ENCODE results near the gene TRIM15. TPM values are rescaled to one million over a fixed set of nuclear protein-coding genes. Genes with fewer than 3 reads are reported as not detected.
"Not testable (repeated sequence)": the region's sequence is repeated elsewhere in the genome, so short reads cannot be mapped to it uniquely, and the experiment has no call there.

Gene TRIM15
- total RNA-seq, 2 experiments from 2014 or later, result not detected

DNA sequence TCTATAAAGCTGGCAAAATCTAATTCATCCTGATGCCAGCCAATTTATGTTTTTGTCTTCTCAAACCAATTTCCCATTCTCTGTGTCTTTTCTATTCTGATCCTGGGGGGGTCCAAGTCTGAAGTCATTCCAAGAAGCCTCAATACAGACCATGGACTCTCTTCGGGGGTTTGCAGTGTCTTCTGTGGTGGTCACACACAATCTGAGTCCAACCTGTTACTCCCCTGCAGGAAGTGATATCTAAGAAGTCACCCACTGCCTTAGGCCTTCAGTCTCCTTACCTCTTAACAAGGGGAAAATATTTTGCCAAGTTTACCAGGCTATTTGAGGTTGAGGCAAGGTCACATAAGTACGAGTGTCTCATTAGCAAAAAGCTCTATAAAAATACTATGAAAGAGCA is 48.0 kb downstream of the TRIM15 start:
- Mint-ChIP-seq H3K27ac (peak overlapping the region; percentile 58), H3K4me3 (peak overlapping the region; percentile 90), H3K9me3 (ENCODE audit: insufficient read depth) (no peaks in the 10 kb centered on the region), H3K36me3 (ENCODE audit: low read depth) (peaks cover 45% of the 10 kb centered on the region), H3K4me1 (ENCODE audit: low read depth) (peaks cover 63% of the 10 kb centered on the region), H3K27me3 (ENCODE audit: low read depth) (no peaks in the 10 kb centered on the region)
- ATAC-seq, result no peak
- POLR2A ChIA-PET, result interaction anchor here (3.3 kb wide), 1 partner anchor 150 kb away, joined by 13 read pairs; the partner anchor contains the start of gene POLR1H
- no peak for DNase-seq
- CTCF ChIA-PET, result interaction anchor here (1.4 kb wide), 1 partner anchor 108 kb away, joined by 3 read pairs; no protein-coding TSS in a partner anchor

GRCh38 chr6:30211899-30212298 is 48.6 kb downstream of the TRIM15 start:
- no peak for DNase-seq
- no peaks in the 10 kb centered on the region for H3K9me3 Mint-ChIP-seq (ENCODE audit: insufficient read depth)
- POLR2A ChIA-PET, result interaction anchor here (1.6 to 3.3 kb wide), 4 partner anchors 114 to 403 kb away, joined by 4 to 25 read pairs (median 15); partner anchors contain the start of genes POLR1H, PPP1R11 and TRIM39
- H3K4me3 Mint-ChIP-seq, result peak overlapping the region; percentile 90
- peaks cover 40% of the 10 kb centered on the region for H3K36me3 Mint-ChIP-seq (ENCODE audit: low read depth)
- H3K27ac Mint-ChIP-seq, result peak overlapping the region; percentile 85
- CTCF ChIA-PET, result interaction anchor here (1.4 to 1.5 kb wide), 2 partner anchors 26 to 115 kb away, joined by 3 to 5 read pairs; partner anchors contain the start of gene TRIM39
- peaks cover 60% of the 10 kb centered on the region for H3K4me1 Mint-ChIP-seq (ENCODE audit: low read depth)
- H3K27me3 Mint-ChIP-seq (ENCODE audit: low read depth), result peaks cover 3% of the 10 kb centered on the region
- no peak for ATAC-seq

DNA sequence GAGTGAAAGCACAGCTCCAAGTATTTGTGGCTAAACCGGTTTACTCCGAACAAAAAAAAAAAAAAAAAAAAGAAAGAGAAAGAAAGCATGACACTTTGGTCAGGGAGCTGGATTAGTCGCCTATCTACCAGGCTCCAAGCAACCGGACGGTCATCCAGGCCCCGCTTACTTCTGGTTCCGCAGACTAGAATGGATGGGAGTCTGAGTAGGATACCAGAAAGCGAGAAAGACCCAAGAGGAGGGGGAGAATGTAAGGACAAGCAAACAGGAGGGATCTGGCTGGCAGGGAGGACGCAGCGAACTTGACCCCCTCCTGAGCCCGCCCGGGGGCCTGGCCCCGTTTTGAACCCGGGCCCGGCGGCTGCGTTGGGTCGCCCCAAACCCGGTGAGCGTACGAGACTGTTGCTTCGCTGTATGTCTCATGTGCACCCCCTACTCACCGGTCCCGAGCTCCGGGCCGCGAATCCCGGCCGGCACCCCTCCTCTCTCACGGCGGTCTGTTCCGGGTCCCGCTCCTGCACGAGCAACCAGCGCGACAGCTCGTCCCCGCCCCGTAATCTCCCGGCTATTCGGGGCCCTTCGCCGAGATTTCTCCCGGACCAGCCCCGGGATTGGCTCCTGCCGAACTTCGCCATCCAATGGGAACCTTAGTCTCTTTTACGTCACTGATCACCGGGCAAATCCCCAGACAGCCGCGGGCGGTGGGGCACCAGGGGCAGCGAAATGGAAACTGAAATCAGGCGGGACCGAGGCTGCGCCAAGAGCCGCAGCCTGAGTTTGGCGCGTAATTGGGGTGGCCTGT is 49.7 kb downstream of the TRIM15 start, which contains the start of gene TRIM26:
TRIM26 (minus strand) TSS at position 542 of the 802 bp plus-strand sequence. CDS start 14,303 bp downstream, outside the sequence.
- peak; percentile 90 for ATAC-seq
- POLR2A ChIA-PET, result interaction anchor here (0.9 to 3.3 kb wide), 13 partner anchors 9 to 405 kb away, joined by 3 to 25 read pairs (median 4); partner anchors contain the start of genes ABCF1, MRPS18B, POLR1H and PPP1R11
- CTCF ChIA-PET, result interaction anchor here (0.7 to 2.2 kb wide), 10 partner anchors 9 to 184 kb away, joined by 3 to 8 read pairs (median 3); partner anchors contain the start of gene TRIM39
- peak within 1 kb of the TSS; percentile 90 for H3K4me3 Mint-ChIP-seq
- peaks cover 49% of the 10 kb centered on the region for H3K4me1 Mint-ChIP-seq (ENCODE audit: low read depth)
- DNase-seq, result peak; percentile 98
- H3K36me3 Mint-ChIP-seq (ENCODE audit: low read depth), result peaks cover 32% of the 10 kb centered on the region
- H3K9me3 Mint-ChIP-seq (ENCODE audit: insufficient read depth), result no peaks in the 10 kb centered on the region
- H3K27ac Mint-ChIP-seq, result peak within 1 kb of the TSS; percentile 99
- peaks cover 3% of the 10 kb centered on the region for H3K27me3 Mint-ChIP-seq (ENCODE audit: low read depth)

GRCh38 chr6:30213667-30213956 is 50.3 kb downstream of the TRIM15 start:
- ATAC-seq (no peak), DNase-seq (no peak)
- H3K4me3 Mint-ChIP-seq, result peak overlapping the region; percentile 90
- peaks cover 28% of the 10 kb centered on the region for H3K36me3 Mint-ChIP-seq (ENCODE audit: low read depth)
- peaks cover 3% of the 10 kb centered on the region for H3K27me3 Mint-ChIP-seq (ENCODE audit: low read depth)
- H3K4me1 Mint-ChIP-seq (ENCODE audit: low read depth), result peaks cover 43% of the 10 kb centered on the region
- CTCF ChIA-PET, result interaction anchor here (0.8 to 2.2 kb wide), 5 partner anchors 55 to 184 kb away, joined by 3 to 8 read pairs (median 3); partner anchors contain the start of gene TRIM39
- H3K9me3 Mint-ChIP-seq (ENCODE audit: insufficient read depth), result no peaks in the 10 kb centered on the region
- POLR2A ChIA-PET, result interaction anchor here (0.9 to 3.3 kb wide), 15 partner anchors 8 to 404 kb away, joined by 3 to 25 read pairs (median 4); partner anchors contain the start of genes ABCF1, MRPS18B, POLR1H and PPP1R11
- H3K27ac Mint-ChIP-seq, result peak overlapping the region; percentile 99

DNA sequence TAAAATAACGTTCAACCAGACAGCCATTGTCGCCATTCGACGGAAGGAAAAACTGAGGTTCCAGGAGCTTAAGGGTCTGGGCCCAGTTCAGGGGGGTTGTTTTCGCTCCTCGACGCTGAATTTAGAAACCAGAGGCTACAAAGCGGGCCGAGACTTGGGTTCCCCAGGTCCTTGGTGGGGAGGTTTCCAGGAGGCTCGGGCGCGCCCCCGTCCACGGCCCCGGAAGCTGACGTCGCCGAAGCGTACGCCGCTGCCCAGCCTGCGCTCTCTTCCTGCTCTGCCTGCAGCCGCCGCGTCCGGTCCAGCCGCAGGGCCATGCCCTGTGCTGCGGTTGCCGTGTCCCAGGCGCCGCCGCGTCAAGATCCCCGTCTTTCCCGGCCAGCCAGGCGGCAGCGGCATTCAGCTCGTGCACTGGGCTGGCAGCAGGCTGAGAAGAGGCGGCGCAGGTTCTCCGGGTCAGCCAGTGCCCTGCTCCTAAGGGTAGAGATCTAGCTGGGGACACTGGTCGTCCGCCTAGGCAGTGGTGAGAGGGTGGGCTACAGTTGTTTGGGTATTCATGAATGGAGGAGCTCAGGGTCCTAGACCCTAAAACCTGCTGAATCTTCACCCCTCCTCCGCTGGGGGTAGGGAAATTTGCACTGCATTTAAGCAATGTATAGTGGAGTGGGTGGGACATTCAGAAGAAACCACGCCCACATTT is 50.8 kb downstream of the TRIM15 start:
- peaks cover 23% of the 10 kb centered on the region for H3K36me3 Mint-ChIP-seq (ENCODE audit: low read depth)
- H3K27ac Mint-ChIP-seq, result peak overlapping the region; percentile 99
- DNase-seq (peak; percentile 87), ATAC-seq (peak; percentile 69)
- CTCF ChIA-PET, result interaction anchor here (1.0 to 2.2 kb wide), 3 partner anchors 55 to 183 kb away, joined by 3 to 8 read pairs (median 3); no protein-coding TSS in a partner anchor
- peak overlapping the region; percentile 90 for H3K4me3 Mint-ChIP-seq
- no peaks in the 10 kb centered on the region for H3K9me3 Mint-ChIP-seq (ENCODE audit: insufficient read depth)
- POLR2A ChIA-PET, result interaction anchor here (1.0 to 3.3 kb wide), 10 partner anchors 8 to 357 kb away, joined by 3 to 25 read pairs (median 8); partner anchors contain the start of genes ABCF1, POLR1H, PPP1R11 and TRIM39
- H3K4me1 Mint-ChIP-seq (ENCODE audit: low read depth), result peaks cover 40% of the 10 kb centered on the region
- peaks cover 3% of the 10 kb centered on the region for H3K27me3 Mint-ChIP-seq (ENCODE audit: low read depth)

DNA sequence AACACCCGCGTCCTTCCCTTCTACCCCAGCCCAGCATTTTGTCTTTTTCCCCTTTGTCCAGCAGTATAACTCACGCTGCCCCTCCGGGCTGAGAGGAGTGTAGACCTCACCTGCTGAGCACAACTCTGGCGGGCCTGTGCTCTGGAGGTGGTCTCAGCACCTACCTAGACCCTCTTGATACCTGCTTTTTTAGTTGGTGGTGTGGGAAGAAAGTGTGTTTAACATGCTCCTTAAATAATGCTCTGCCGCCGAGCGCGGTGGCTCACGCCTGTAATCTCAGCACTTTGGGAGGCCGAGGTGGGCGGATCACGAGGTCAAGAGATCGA is 51.3 kb downstream of the TRIM15 start:
- DNase-seq (no peak), ATAC-seq (no peak)
- POLR2A ChIA-PET, result interaction anchor here (1.0 to 3.3 kb wide), 9 partner anchors 8 to 153 kb away, joined by 3 to 25 read pairs (median 10); partner anchors contain the start of genes POLR1H, PPP1R11 and TRIM39
- no peaks in the 10 kb centered on the region for H3K9me3 Mint-ChIP-seq (ENCODE audit: insufficient read depth)
- peaks cover 42% of the 10 kb centered on the region for H3K4me1 Mint-ChIP-seq (ENCODE audit: low read depth)
- H3K27ac Mint-ChIP-seq, result peak overlapping the region; percentile 99
- peak overlapping the region; percentile 90 for H3K4me3 Mint-ChIP-seq
- CTCF ChIA-PET, result interaction anchor here (1.5 to 2.2 kb wide), 2 partner anchors 54 to 111 kb away, joined by 3 to 8 read pairs; no protein-coding TSS in a partner anchor
- peaks cover 20% of the 10 kb centered on the region for H3K36me3 Mint-ChIP-seq (ENCODE audit: low read depth)
- peaks cover 3% of the 10 kb centered on the region for H3K27me3 Mint-ChIP-seq (ENCODE audit: low read depth)

DNA sequence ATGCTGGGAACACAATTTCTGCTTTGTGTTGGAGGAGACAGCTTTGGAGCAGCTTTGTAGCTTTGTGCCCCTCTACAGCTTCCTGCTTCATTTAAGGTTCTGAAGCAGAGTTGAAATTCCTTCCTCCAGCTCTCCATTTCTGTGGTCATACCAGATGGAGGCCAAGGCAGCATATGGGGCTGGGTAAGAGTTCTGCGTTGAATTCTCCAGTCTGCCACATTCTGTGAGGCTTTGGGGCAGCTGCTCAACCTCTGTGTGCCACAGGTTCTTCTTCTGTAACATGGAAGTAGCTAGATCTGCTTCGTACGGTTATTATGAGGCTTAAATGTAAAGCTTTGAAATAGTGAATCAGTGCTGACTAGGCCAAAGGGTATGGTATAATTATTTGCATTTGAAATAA is 52.8 kb downstream of the TRIM15 start:
- Mint-ChIP-seq H3K27ac (no peak overlapping the region), H3K36me3 (ENCODE audit: low read depth) (peaks cover 10% of the 10 kb centered on the region), H3K4me1 (ENCODE audit: low read depth) (peaks cover 32% of the 10 kb centered on the region), H3K9me3 (ENCODE audit: insufficient read depth) (no peaks in the 10 kb centered on the region), H3K27me3 (ENCODE audit: low read depth) (peaks cover 3% of the 10 kb centered on the region), H3K4me3 (no peak overlapping the region)
- DNase-seq (no peak), ATAC-seq (no peak)
- ChIA-PET POLR2A (interaction anchor here (0.6 kb wide), 1 partner anchor 1038 kb away, joined by 4 read pairs; no protein-coding TSS in a partner anchor), CTCF (interaction anchor here (0.6 to 2.5 kb wide), 10 partner anchors 8 to 368 kb away, joined by 3 to 15 read pairs (median 4); partner anchors contain the start of gene TRIM39)

GRCh38 chr6:30219244-30219643 is 55.9 kb downstream of the TRIM15 start:
- H3K36me3 Mint-ChIP-seq (ENCODE audit: low read depth), result peaks cover 3% of the 10 kb centered on the region
- no peak overlapping the region for H3K4me3 Mint-ChIP-seq
- ATAC-seq (peak; percentile 64), DNase-seq (peak; percentile 75)
- H3K4me1 Mint-ChIP-seq (ENCODE audit: low read depth), result peaks cover 17% of the 10 kb centered on the region
- peaks cover 16% of the 10 kb centered on the region for H3K9me3 Mint-ChIP-seq (ENCODE audit: insufficient read depth)
- CTCF ChIA-PET, result interaction anchor here (0.7 to 3.0 kb wide), 41 partner anchors 9 to 647 kb away, joined by 3 to 43 read pairs (median 5); partner anchors contain the start of genes POLR1H and TRIM39
- POLR2A ChIA-PET, result interaction anchor here (2.4 kb wide), 1 partner anchor 107 kb away, joined by 7 read pairs; no protein-coding TSS in a partner anchor
- H3K27ac Mint-ChIP-seq, result peak overlapping the region; percentile 37
- H3K27me3 Mint-ChIP-seq (ENCODE audit: low read depth), result peaks cover 3% of the 10 kb centered on the region

DNA sequence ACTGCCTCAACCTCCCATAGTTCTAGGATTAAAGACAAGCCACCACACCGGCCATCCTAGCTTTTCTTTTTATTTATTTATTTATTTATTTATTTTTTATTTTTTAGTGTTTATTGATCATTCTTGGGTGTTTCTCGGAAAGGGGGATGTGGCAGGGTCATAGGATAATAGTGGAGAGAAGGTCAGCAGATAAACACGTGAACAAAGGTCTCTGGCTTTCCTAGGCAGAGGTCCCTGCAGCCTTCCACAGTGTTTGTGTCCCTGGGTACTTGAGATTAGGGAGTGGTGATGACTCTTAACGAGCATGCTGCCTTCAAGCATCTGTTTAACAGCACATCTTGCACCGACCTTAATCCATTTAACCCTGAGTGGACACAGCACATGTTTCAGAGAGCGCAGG is 58.0 kb downstream of the TRIM15 start:
- CTCF ChIA-PET; H3K36me3 Mint-ChIP-seq (ENCODE audit: low read depth); H3K27ac Mint-ChIP-seq; ATAC-seq; DNase-seq; H3K4me1 Mint-ChIP-seq (ENCODE audit: low read depth); H3K27me3 Mint-ChIP-seq (ENCODE audit: low read depth); H3K4me3 Mint-ChIP-seq: not testable (repeated sequence)
- peaks cover 20% of the 10 kb centered on the region for H3K9me3 Mint-ChIP-seq (ENCODE audit: insufficient read depth)
- POLR2A ChIA-PET, result interaction anchor here (0.6 kb wide), 1 partner anchor 91 kb away, joined by 7 read pairs; no protein-coding TSS in a partner anchor

DNA sequence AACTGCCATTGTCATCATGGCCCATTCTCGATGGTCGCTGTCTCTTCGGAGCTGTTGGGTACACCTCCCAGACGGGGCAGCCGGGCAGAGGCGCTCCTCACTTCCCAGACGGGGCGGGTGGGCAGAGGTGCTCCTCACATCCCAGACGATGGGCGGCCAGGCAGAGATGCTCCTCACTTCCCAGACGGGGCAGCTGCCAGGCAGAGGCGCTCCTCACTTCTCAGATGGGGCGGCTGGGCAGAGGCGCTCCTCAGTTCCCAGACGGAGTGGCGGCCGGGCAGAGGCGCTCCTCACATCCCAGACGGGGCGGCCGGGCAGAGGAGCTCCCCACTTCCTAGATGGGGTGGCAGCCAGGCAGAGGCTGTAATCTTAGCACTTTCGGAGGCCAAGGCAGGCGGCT is 58.6 kb downstream of the TRIM15 start:
- not testable (repeated sequence) for H3K4me3 Mint-ChIP-seq; H3K27me3 Mint-ChIP-seq (ENCODE audit: low read depth); ATAC-seq; H3K36me3 Mint-ChIP-seq (ENCODE audit: low read depth); DNase-seq; H3K4me1 Mint-ChIP-seq (ENCODE audit: low read depth); H3K27ac Mint-ChIP-seq
- peaks cover 20% of the 10 kb centered on the region for H3K9me3 Mint-ChIP-seq (ENCODE audit: insufficient read depth)
- ChIA-PET CTCF (interaction anchor here (1.1 kb wide), 1 partner anchor 9 kb away, joined by 4 read pairs; the partner anchor contains the start of gene TRIM26), POLR2A (interaction anchor here (0.5 kb wide), 2 partner anchors 8 to 186 kb away, joined by 3 read pairs; no protein-coding TSS in a partner anchor)
